A549 (cell line): ENCODE data around the gene IGIP. TPM values are rescaled to one million over a fixed set of nuclear protein-coding genes. Genes with fewer than 3 reads are reported as not detected.

Experiments used
- ATAC-seq, 2 experiments: fragments of 200-7000 bp in 1 of 2; fragments of >200 bp in 1 of 2; cut with Nextera tagmentation in 1 of 2; cut with Tn5 transposase in 1 of 2; 3 replicates each; pipeline versions ENCODE4 v1.8.0 to v1.9.1; 2018 to 2020; ENCODE audit warnings: mild to moderate bottlenecking in 1 of 2, moderate library complexity in 1 of 2
- CTCF ChIA-PET: fragments of 300-600 bp; sonication (Branson Sonifier 250); formaldehyde crosslinking; extraction: SDS; loops from one replicate; lab custom pipeline; 2021; ENCODE audit warnings: antibody characterized with exemption, inconsistent platforms; lab: Yijun Ruan, JAX
- POLR2A ChIA-PET: fragments of 350-600 bp; formaldehyde crosslinking; extraction: SDS; loops from one replicate; lab custom pipeline; 2021; ENCODE audit warnings: antibody characterized with exemption, inconsistent platforms; lab: Yijun Ruan, JAX
- DNase-seq, 2 experiments: peaks; one replicate each; pipeline versions ENCODE4 v3.0.0 to v3.0.0-alpha.2; 2011 to 2016; ENCODE audit warnings: low read depth in 1 of 2, low spot score in 1 of 2
- FAIRE-seq: peaks from 2 replicates; lab custom pipeline; 2011; peaks lifted over from hg19 to GRCh38; lab: Jason Lieb, UNC
- H3K27ac ChIP-seq, 2 experiments: fragments of >200 bp; sonication (Bioruptor Twin); formaldehyde crosslinking; 3 replicates each; pipeline ENCODE4 v1.5.1; 2016 to 2017
- H3K4me1 ChIP-seq: fragments of >200 bp; sonication (Bioruptor Twin); formaldehyde crosslinking; 3 replicates; pipeline ENCODE4 v1.6.1; 2016
- H3K4me2 ChIP-seq: fragments of >200 bp; sonication (Bioruptor Twin); formaldehyde crosslinking; 3 replicates; pipeline ENCODE4 v1.6.1; 2016
- H3K4me3 ChIP-seq: fragments of >200 bp; sonication (Bioruptor Twin); formaldehyde crosslinking; 3 replicates; pipeline ENCODE4 v1.5.1; 2016
- H3K9me3 ChIP-seq: fragments of >200 bp; sonication (Bioruptor Twin); formaldehyde crosslinking; 3 replicates; pipeline ENCODE4 v1.6.1; 2016
- CHD4 ChIP-seq: fragments of 200-600 bp; sonication (generic); IDR thresholded peaks from 2 replicates; pipeline ENCODE4 v1.6.1; 2016; ENCODE audit warnings: antibody characterized with exemption, mild to moderate bottlenecking, borderline replicate concordance
- EHF ChIP-seq: fragments of 250-450 bp; sonication (Bioruptor Pico); IDR thresholded peaks from 2 replicates; pipeline ENCODE4 v1.5.0; 2020; ENCODE audit warnings: mild to moderate bottlenecking
- EHMT2 ChIP-seq: fragments of 200-600 bp; sonication (generic); IDR thresholded peaks from 2 replicates; pipeline ENCODE4 v1.6.1; 2016; ENCODE audit warnings: antibody characterized with exemption, low read depth, mild to moderate bottlenecking, moderate library complexity
- EP300 ChIP-seq, 2 experiments: fragments of >200 bp; sonication (Bioruptor Twin); formaldehyde crosslinking; IDR thresholded peaks; 2 replicates in 1 of 2; 3 replicates in 1 of 2; pipeline ENCODE4 v1.6.1; 2016 to 2017
- FOSB ChIP-seq: fragments of 250-450 bp; sonication (Bioruptor Pico); IDR thresholded peaks from 2 replicates; pipeline ENCODE4 v1.5.0; 2020; ENCODE audit warnings: mild to moderate bottlenecking, moderate library complexity
- FOXS1 ChIP-seq: fragments of 250-450 bp; sonication (Bioruptor Pico); IDR thresholded peaks from 2 replicates; pipeline ENCODE4 v1.5.0; 2020; ENCODE audit warnings: mild to moderate bottlenecking, moderate library complexity
- HEYL ChIP-seq: fragments of 250-450 bp; sonication (Bioruptor Pico); IDR thresholded peaks from 2 replicates; pipeline ENCODE4 v1.8.0; 2021; ENCODE audit warnings: mild to moderate bottlenecking, moderate library complexity
- HOXA7 ChIP-seq: fragments of 250-450 bp; sonication (Bioruptor Pico); IDR thresholded peaks from 2 replicates; pipeline ENCODE4 v1.5.0; 2020; ENCODE audit warnings: mild to moderate bottlenecking, moderate library complexity
- HOXB13 ChIP-seq: fragments of 250-450 bp; sonication (Bioruptor Pico); IDR thresholded peaks from 2 replicates; pipeline ENCODE4 v1.5.0; 2020; ENCODE audit warnings: low read depth, mild to moderate bottlenecking, moderate library complexity
- KDM5A ChIP-seq: fragments of 200-600 bp; sonication (generic); IDR thresholded peaks from 2 replicates; pipeline ENCODE4 v1.6.1; 2016; ENCODE audit warnings: antibody characterized with exemption, mild to moderate bottlenecking
- MAZ ChIP-seq: fragments of 150-350 bp; IDR thresholded peaks from 2 replicates; pipeline ENCODE4 v1.6.1; 2014; ENCODE audit warnings: antibody characterized with exemption, low read depth, low read length, borderline replicate concordance
- NFE2L2 ChIP-seq: fragments of 150-350 bp; conservative IDR thresholded peaks from 2 replicates; pipeline ENCODE4 v1.6.1; 2014; ENCODE audit warnings: low read length
- NPAS2 ChIP-seq: fragments of 250-450 bp; sonication (Bioruptor Pico); IDR thresholded peaks from 2 replicates; pipeline ENCODE4 v1.8.0; 2022; ENCODE audit warnings: mild to moderate bottlenecking, moderate library complexity, borderline replicate concordance
- NR3C1 ChIP-seq: fragments of >200 bp; sonication (Bioruptor Twin); formaldehyde crosslinking; IDR thresholded peaks from 3 replicates; pipeline ENCODE4 v1.6.1; 2017
- PHF8 ChIP-seq: fragments of 200-600 bp; sonication (generic); IDR thresholded peaks from 2 replicates; pipeline ENCODE4 v1.6.1; 2016; ENCODE audit warnings: low read depth, mild to moderate bottlenecking, antibody characterized with exemption, moderate library complexity, borderline replicate concordance
- POLR2A ChIP-seq: IDR thresholded peaks from 2 replicates; pipeline ENCODE4 v1.6.1; 2012; ENCODE audit warnings: mild to moderate bottlenecking, low read length
- POLR2AphosphoS2 ChIP-seq: conservative IDR thresholded peaks from 2 replicates; pipeline ENCODE4 v1.6.1; 2012; ENCODE audit warnings: low read length, improper control_type of control experiment, inconsistent platforms
- RAD21 ChIP-seq, 2 experiments: fragments of >200 bp in 1 of 2; sonication (Bioruptor Twin) in 1 of 2; formaldehyde crosslinking in 1 of 2; IDR thresholded peaks in 1 of 2; conservative IDR thresholded peaks in 1 of 2; 2 replicates in 1 of 2; 3 replicates in 1 of 2; pipeline ENCODE4 v1.6.1; 2012 to 2018; ENCODE audit warnings: inconsistent platforms in 1 of 2
- RCOR1 ChIP-seq: fragments of 150-350 bp; IDR thresholded peaks from 2 replicates; pipeline ENCODE4 v1.6.1; 2014; ENCODE audit warnings: antibody characterized with exemption, low read length, low read depth
- RFX5 ChIP-seq: fragments of 450-650 bp; IDR thresholded peaks from 2 replicates; pipeline ENCODE4 v1.7.1; 2014; ENCODE audit warnings: antibody characterized with exemption, mild to moderate bottlenecking, moderate library complexity
- RNF2 ChIP-seq: fragments of 200-600 bp; sonication (generic); IDR thresholded peaks from 2 replicates; pipeline ENCODE4 v1.6.1; 2016; ENCODE audit warnings: low read depth, mild to moderate bottlenecking, antibody characterized with exemption, moderate library complexity, borderline replicate concordance
- SMC3 ChIP-seq: fragments of >200 bp; sonication (Bioruptor Twin); formaldehyde crosslinking; IDR thresholded peaks from 3 replicates; pipeline ENCODE4 v1.6.1; 2018; ENCODE audit warnings: inconsistent platforms
- WGBS: methylation state at CpG from one replicate; pipeline ENCODE4 v1.1.6; 2017; ENCODE audit errors: missing lambda C conversion rate; 5-methylcytosine and 5-hydroxymethylcytosine counted together
- polyA plus RNA-seq, 4 experiments: library from polyadenylated mRNA; depleted of rRNA in 3 of 4; stranded (reverse); fragments of >200 nt; fragmentation: RNase III in 1 of 4; extraction: RNeasy Plus Mini Kit Qiagen cat#74134 plus additional on column Dnase treatment in 1 of 4; gene quantifications; 2 replicates in 3 of 4; 3 replicates in 1 of 4; pipeline ENCODE4 v1.2.3, GENCODE V29; 2011 to 2017
- TF ChIP-seq, protein P1 (sequence below): IDR thresholded peaks from 2 replicates; pipeline ENCODE4 v1.6.1; 2012; ENCODE audit warnings: low read depth, borderline replicate concordance
- TF ChIP-seq, protein P2 (sequence below): fragments of 200-600 bp; sonication (generic); IDR thresholded peaks from 2 replicates; pipeline ENCODE4 v1.6.1; 2016; ENCODE audit warnings: antibody characterized with exemption, mild to moderate bottlenecking, moderate library complexity
- TF ChIP-seq, protein P3 (sequence below): fragments of >200 bp; sonication (Bioruptor Twin); formaldehyde crosslinking; IDR thresholded peaks from 3 replicates; pipeline ENCODE4 v1.5.1; 2016

The IGIP gene
- polyA plus RNA-seq, 2 of the 4 experiments (the other 2 are of a cell fraction) = 0.81 to 1.6 TPM

DNA sequence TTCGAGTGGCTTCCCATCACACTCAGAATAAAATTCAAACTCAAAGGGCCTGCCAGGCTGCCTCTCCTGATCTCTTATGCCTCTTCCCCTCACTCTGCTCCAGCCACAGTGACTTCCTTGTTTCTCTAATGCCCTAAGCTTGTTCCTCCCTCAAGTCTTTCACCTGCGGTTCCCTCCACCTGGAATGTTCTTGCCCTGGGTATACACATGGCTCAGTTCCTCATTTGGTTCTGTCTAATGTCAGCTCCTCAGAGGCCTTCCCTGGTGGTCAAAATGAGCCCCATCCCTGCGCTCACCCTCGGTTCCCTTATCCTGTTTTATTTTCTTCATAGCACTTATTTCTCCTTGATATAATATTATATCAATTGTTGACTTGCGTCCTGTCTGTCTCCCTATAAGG lies 36.5 kb downstream of the IGIP start:
- Histone ChIP-seq H3K27ac (no peak overlapping the region), H3K4me1 (peaks cover 8% of the 10 kb centered on the region), H3K9me3 (no peaks in the 10 kb centered on the region), H3K4me2 (no peak overlapping the region), H3K4me3 (no peak overlapping the region)
- ATAC-seq (no peak), DNase-seq (no peak), FAIRE-seq (no peak)
- WGBS = 79% methylated on average over 5 of the region's 5 CpGs
- ChIA-PET POLR2A (no interaction called here), CTCF (interaction anchor here (0.6 to 12.9 kb wide), 5 partner anchors 18 to 1495 kb away, joined by 3 to 149 read pairs (median 5); no protein-coding TSS in a partner anchor)
- TF ChIP-seq POLR2A (no peak), SMC3 (no peak), EHF (no peak), CHD4 (no peak), FOXS1 (CRISPR knock-in tag) (no peak), MAZ (no peak), PHF8 (no peak), KDM5A (no peak), HEYL (CRISPR knock-in tag) (no peak), EP300 (IDR thresholded peaks at IDR 0.05) (no peak)
- TF ChIP-seq, protein P1, sequence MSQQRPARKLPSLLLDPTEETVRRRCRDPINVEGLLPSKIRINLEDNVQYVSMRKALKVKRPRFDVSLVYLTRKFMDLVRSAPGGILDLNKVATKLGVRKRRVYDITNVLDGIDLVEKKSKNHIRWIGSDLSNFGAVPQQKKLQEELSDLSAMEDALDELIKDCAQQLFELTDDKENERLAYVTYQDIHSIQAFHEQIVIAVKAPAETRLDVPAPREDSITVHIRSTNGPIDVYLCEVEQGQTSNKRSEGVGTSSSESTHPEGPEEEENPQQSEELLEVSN = no peak
- TF ChIP-seq, protein P2, sequence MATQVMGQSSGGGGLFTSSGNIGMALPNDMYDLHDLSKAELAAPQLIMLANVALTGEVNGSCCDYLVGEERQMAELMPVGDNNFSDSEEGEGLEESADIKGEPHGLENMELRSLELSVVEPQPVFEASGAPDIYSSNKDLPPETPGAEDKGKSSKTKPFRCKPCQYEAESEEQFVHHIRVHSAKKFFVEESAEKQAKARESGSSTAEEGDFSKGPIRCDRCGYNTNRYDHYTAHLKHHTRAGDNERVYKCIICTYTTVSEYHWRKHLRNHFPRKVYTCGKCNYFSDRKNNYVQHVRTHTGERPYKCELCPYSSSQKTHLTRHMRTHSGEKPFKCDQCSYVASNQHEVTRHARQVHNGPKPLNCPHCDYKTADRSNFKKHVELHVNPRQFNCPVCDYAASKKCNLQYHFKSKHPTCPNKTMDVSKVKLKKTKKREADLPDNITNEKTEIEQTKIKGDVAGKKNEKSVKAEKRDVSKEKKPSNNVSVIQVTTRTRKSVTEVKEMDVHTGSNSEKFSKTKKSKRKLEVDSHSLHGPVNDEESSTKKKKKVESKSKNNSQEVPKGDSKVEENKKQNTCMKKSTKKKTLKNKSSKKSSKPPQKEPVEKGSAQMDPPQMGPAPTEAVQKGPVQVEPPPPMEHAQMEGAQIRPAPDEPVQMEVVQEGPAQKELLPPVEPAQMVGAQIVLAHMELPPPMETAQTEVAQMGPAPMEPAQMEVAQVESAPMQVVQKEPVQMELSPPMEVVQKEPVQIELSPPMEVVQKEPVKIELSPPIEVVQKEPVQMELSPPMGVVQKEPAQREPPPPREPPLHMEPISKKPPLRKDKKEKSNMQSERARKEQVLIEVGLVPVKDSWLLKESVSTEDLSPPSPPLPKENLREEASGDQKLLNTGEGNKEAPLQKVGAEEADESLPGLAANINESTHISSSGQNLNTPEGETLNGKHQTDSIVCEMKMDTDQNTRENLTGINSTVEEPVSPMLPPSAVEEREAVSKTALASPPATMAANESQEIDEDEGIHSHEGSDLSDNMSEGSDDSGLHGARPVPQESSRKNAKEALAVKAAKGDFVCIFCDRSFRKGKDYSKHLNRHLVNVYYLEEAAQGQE = no peak

DNA sequence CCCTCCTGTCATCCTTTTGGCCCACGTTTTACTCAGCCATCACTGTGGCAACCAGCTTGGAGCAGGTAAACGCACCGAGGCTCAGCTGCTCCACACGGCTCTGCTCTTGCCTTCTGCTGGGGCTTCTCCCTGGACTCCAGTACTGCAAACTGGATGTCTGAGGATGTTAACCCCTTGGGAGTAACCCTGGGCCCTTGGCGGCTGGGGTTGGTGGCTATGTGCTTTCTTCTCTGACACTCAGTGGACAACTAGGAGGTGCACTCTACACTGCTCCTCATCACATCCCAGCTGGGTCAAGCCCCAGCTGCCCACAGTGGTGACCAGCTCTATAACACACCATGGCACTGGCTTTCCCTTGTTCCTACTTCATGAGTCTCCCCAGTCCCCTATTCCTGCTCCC lies 37.0 kb downstream of the IGIP start:
- no peak overlapping the region for H3K4me3 ChIP-seq
- CTCF ChIA-PET = interaction anchor here (1.3 to 12.9 kb wide), 2 partner anchors 19 to 189 kb away, joined by 3 to 143 read pairs; no protein-coding TSS in a partner anchor
- H3K4me2 ChIP-seq = no peak overlapping the region
- no peak; a peak in 1 of 6 replicates for ATAC-seq
- no peak for DNase-seq
- POLR2A ChIA-PET = no interaction called here
- H3K4me1 ChIP-seq = peaks cover 8% of the 10 kb centered on the region
- H3K9me3 ChIP-seq = no peaks in the 10 kb centered on the region
- TF ChIP-seq RNF2 = no peak
- no peak for TF ChIP-seq RCOR1
- TF ChIP-seq FOSB (CRISPR knock-in tag) = no peak
- no peak for TF ChIP-seq RFX5
- no peak for TF ChIP-seq RAD21 (conservative IDR thresholded peaks at IDR 0.05 in 1 of 2, IDR thresholded peaks at IDR 0.05 in 1 of 2)
- no peak for TF ChIP-seq HOXB13 (CRISPR knock-in tag)
- no peak for TF ChIP-seq NFE2L2
- TF ChIP-seq HOXA7 (CRISPR knock-in tag) = no peak
- no peak for TF ChIP-seq NR3C1
- no peak for TF ChIP-seq CHD4
- no peak for TF ChIP-seq EHMT2
- TF ChIP-seq, protein P1 = no peak
- no peak for TF ChIP-seq SMC3
- TF ChIP-seq NPAS2 (CRISPR knock-in tag) = no peak
- TF ChIP-seq, protein P3, sequence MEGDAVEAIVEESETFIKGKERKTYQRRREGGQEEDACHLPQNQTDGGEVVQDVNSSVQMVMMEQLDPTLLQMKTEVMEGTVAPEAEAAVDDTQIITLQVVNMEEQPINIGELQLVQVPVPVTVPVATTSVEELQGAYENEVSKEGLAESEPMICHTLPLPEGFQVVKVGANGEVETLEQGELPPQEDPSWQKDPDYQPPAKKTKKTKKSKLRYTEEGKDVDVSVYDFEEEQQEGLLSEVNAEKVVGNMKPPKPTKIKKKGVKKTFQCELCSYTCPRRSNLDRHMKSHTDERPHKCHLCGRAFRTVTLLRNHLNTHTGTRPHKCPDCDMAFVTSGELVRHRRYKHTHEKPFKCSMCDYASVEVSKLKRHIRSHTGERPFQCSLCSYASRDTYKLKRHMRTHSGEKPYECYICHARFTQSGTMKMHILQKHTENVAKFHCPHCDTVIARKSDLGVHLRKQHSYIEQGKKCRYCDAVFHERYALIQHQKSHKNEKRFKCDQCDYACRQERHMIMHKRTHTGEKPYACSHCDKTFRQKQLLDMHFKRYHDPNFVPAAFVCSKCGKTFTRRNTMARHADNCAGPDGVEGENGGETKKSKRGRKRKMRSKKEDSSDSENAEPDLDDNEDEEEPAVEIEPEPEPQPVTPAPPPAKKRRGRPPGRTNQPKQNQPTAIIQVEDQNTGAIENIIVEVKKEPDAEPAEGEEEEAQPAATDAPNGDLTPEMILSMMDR = no peak
- TF ChIP-seq POLR2AphosphoS2 = no peak
- H3K27ac ChIP-seq = no peak overlapping the region
- WGBS = 64% methylated on average over 5 of the region's 5 CpGs
- FAIRE-seq = no peak
